GM18498 (cell line): ENCODE data around the gene PRR20B.
"Not testable (repeated sequence)": the region's sequence is repeated elsewhere in the genome, so short reads cannot be mapped to it uniquely, and the experiment has no call there.

ENCODE experiments used
- ATAC-seq: cut with Tn5 transposase; IDR thresholded peaks from one replicate; pipeline ENCODE4 v1.9.1; 2021; ENCODE audit warnings: mild to moderate bottlenecking, moderate library complexity; ENCODE audit not compliant: unreplicated experiment

Gene PRR20B

GRCh38 chr13:57147188-57147587 lies at the start of gene PRR20B:
Gene PRR20B, plus strand, starts transcription at chr13:57147488. Its CDS starts 387 bp downstream, at chr13:57147875.
- not testable (repeated sequence) for ATAC-seq

- no peak for ATAC-seq
These were observed 32.3 kb upstream of the PRR20B start for GRCh38 chr13:57114945-57115344.

- no peak for ATAC-seq
These were observed 23.6 kb upstream of the PRR20B start for GRCh38 chr13:57123681-57124080.

GRCh38 chr13:57128909-57129308 lies 18.4 kb upstream of the PRR20B start:
- no peak for ATAC-seq

GRCh38 chr13:57136093-57136492 lies 11.2 kb upstream of the PRR20B start:
- no peak for ATAC-seq

- no peak for ATAC-seq
These were observed 9.7 kb upstream of the PRR20B start for GRCh38 chr13:57137585-57137984.

GRCh38 chr13:57138988-57139387 lies 8.3 kb upstream of the PRR20B start:
- ATAC-seq: no peak

GRCh38 chr13:57139781-57140180 lies 7.5 kb upstream of the PRR20B start:
- not testable (repeated sequence) for ATAC-seq

GRCh38 chr13:57140235-57140968 lies 6.9 kb upstream of the PRR20B start, which contains the start of gene PRR20A:
Gene PRR20A, plus strand, starts transcription at chr13:57140918. Its CDS starts 387 bp downstream, at chr13:57141305.
- ATAC-seq: not testable (repeated sequence)

GRCh38 chr13:57148106-57148505 lies 818 bp downstream of the PRR20B start:
- ATAC-seq: not testable (repeated sequence)

- not testable (repeated sequence) for ATAC-seq
These were observed 6.5 kb downstream of the PRR20B start, which contains the start of gene PRR20C for GRCh38 chr13:57153761-57154160. Gene PRR20C, plus strand, starts transcription at chr13:57154061. Its CDS starts 387 bp downstream, at chr13:57154448.

GRCh38 chr13:57160332-57160731 lies 13.0 kb downstream of the PRR20B start, which contains the start of gene PRR20D:
Gene PRR20D, plus strand, starts transcription at chr13:57160632. Its CDS starts 387 bp downstream, at chr13:57161019.
- ATAC-seq: not testable (repeated sequence)

GRCh38 chr13:57166897-57167296 lies 19.6 kb downstream of the PRR20B start, which contains the start of gene PRR20E:
Gene PRR20E, plus strand, starts transcription at chr13:57167197. Its CDS starts 387 bp downstream, at chr13:57167584.
- ATAC-seq: not testable (repeated sequence)

GRCh38 chr13:57191667-57192066 lies 44.4 kb downstream of the PRR20B start:
- ATAC-seq: no peak
